ENCODE results near the gene RBL1.
A peak's percentile ranks its signal among the peaks of the same experiment; 100 is the strongest.
"Not testable (repeated sequence)": the region's sequence is repeated elsewhere in the genome, so short reads cannot be mapped to it uniquely, and the experiment has no call there.

The RBL1 gene

GRCh38 chr20:36994221-36994620 lies 101.6 kb downstream of the RBL1 start:
- not testable (repeated sequence) for DNase-seq

DNA sequence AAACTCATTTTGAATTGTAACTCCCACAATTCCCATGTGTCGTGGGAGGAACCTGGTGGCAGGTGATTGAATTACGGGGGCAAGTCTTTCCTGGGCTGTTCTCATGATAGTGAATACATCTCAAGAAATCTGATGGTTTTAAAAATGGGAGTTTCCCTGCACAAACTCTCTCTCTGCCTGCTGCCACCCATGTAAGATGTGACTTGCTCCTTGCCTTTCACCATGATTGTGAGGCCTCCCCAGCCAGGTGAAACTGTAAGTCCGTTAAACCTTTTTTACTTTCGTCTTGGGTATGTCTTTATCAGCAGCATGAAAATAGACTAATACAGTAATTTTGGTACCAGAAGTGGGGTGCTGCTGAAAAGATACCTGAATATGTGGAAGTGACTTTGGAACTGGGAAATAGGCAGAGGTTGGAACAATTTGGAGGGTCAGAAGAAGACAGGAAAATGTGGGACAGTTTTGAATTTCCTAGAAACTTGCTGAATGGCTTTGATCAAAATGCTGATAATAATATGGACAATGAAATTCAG lies 102.9 kb downstream of the RBL1 start:
- DNase-seq, result no peak

- DNase-seq, result no peak
Measured at GRCh38 chr20:36991703-36992102, 104.1 kb downstream of the RBL1 start.

GRCh38 chr20:36989797-36990196 lies 106.0 kb downstream of the RBL1 start:
- DNase-seq, result no peak

- DNase-seq, result no peak
Measured at GRCh38 chr20:36988494-36988966, 107.3 kb downstream of the RBL1 start.

GRCh38 chr20:36984257-36984638 lies 111.5 kb downstream of the RBL1 start:
- DNase-seq, result no peak

DNA sequence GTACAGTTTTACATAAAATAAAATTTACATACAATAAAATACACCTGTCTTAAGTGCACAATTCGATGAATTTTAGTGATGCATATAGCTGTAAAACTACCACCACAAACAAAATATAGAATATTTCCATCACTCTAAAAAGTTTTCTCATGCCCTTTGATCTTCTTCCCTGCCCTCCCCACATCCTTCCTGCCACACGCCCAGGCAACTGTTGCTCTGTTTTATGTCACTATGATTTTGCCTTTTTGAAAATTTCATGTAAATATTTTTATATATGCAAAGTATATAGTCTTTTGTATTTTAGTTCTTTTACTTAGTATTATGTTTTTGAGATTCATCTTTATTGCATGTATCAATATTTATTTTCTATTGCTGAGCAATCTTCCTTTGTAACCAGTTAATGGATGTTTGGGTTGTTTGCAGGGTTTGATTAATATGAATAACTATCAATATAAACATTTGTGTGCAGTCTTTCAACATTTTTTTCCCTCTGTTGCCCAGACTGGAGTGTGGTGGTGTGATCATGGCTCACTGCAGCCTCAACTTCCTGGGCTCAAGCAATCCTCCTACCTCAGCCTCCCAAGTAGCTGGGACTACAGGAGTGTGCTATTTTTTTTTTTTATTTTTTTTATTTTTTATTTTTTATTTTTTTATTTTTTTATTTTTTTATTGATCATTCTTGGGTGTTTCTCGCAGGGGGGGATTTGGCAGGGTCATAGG lies 120.5 kb downstream of the RBL1 start:
- DNase-seq, result peak; percentile 68

DNA sequence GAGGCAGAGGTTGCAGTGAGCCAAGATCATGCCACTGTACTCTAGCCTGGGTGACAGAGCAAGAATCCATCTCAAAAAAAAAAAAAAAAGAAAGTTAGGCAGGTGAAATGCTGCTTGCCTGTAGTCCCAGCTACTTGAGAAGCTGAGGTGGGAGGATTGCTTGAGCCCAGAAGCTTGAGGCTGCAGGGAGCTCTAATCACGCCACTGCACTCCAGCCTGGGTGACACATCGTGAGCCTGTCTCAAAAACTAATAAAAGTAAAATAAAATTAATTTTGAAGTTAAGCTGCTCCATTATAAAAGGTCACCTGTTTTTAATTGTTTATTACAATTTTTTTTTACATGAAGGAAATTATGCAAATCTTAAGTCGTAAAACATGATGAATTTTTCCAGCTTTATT lies 121.1 kb downstream of the RBL1 start:
- DNase-seq, result no peak

GRCh38 chr20:36971103-36971502 lies 124.7 kb downstream of the RBL1 start:
- DNase-seq, result peak; percentile 21

- DNase-seq, result peak; percentile 27
Measured at GRCh38 chr20:36969478-36970186, 126.2 kb downstream of the RBL1 start.

DNA sequence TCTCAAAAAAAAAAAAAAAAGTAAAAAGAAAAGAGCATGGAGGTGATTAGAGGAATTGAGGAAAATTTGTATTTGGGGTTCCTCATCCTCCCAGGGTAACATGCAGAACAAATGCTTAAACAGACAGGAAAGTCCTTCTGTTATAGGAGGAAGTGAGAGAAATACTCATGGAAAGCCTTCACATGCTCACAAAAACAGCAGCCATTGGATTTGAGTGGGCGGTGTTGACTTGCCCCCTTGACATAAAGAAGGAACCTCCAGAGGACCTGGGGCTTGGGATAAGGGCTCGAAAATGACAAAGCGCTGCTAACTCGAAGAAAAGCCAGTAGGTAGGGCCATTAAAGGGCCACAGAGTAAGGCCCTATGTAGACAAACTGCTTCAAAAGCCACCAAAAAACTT lies 126.7 kb downstream of the RBL1 start:
- no peak for DNase-seq

- DNase-seq, result no peak
Measured at GRCh38 chr20:36967636-36968035, 128.2 kb downstream of the RBL1 start.

DNA sequence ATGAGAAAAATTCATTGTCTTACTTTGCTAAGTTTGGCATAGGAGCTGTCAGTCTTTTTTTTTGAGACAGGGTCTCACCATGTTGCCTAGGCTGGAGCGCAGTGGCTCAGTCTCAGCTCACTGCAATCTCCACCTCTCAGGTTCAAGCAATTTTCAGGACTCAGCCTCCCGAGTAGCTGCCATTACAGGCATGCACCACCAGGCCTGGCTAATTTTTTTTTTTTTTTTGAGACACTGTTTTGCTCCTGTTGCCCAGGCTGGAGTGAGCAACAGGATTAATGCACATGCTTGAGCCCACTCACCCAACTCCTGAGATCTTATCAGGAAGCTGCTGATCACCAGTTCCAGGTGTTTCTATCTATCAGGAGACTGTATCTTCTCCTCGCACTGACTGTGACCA lies 128.8 kb downstream of the RBL1 start:
- DNase-seq, result not testable (repeated sequence)

DNA sequence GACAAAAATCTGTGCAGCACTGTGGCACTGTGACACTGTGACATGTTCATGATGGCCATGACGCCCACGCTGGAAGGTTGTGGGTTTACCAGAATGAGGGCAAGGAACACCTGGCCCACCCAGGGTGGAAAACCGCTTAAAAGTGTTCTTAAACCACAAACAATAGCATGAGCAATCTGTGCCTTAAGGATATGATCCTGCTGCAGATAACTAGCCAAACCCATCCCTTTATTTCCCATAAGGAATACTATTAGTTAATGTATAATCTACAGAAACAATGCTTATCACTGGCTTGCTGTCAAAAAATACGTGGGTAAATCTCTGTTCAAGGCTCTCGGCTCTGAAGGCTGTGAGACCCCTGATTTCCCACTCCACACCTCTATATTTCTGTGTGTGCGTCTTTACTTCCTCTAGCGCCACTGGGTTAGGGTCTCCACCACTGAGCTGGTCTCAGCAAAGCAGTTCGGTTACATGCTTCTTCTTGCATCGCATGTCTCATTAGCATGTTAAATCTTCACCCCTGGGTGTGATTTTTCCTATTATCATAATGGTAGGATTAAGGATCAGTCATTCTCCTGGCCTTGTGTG lies 133.3 kb downstream of the RBL1 start:
- not testable (repeated sequence) for DNase-seq

- DNase-seq, result no peak
Measured at GRCh38 chr20:36959242-36959641, 136.6 kb downstream of the RBL1 start.

DNA sequence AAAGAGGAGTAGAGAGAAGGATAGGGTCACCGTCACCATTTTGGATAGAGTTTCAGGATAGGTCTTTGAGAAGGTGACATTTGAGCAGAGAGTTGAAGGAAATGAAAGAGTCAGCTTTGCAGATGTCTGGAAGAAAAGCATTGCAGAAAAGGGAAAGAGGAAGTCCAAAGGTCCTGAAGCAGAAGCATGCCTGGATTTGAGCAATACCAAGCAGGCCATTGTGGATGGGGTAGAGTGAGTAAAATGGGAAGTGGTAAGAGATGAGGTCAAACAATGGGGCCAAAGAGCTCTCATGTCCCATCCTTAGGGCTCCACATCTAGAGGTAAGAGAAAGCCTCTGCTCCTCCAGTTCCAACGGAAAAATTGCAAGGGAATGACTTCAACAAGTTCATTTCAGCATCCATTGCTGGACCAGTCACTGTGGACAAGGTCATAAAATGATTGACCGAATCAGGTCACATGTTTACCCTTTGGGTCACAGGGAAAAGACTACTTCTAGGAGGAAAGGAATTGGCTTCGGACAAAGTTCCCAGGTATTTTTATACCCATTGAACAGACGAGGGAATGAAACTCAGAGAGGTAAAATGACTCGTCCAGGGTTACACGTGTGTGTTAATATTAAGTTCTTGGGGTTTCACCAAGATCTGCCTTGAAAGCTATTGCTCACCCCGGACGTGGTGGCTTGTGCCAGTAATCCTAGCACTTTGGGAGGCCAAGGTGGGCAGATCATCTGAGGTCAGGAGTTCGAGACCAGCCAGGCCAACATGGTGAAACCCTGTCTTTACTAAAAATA lies 137.7 kb downstream of the RBL1 start:
- DNase-seq, result no peak

GRCh38 chr20:36956674-36957073 lies 139.1 kb downstream of the RBL1 start:
- no peak for DNase-seq

- no peak for DNase-seq
Measured at GRCh38 chr20:36956016-36956415, 139.8 kb downstream of the RBL1 start.

GRCh38 chr20:36951979-36952738 lies 143.6 kb downstream of the RBL1 start:
- no peak for DNase-seq

- DNase-seq, result peak; percentile 99
Measured at GRCh38 chr20:36951198-36951978, 144.4 kb downstream of the RBL1 start, which contains the start of gene SAMHD1. Gene SAMHD1, minus strand, starts transcription at chr20:36951708. Its CDS starts 65 bp downstream, at chr20:36951643.
